Activated CD4-positive, alpha-beta memory T cell treated with anti-CD3 and anti-CD28 coated beads for 36 hours (primary cell): ENCODE measurements around the gene PLEKHA6. TPM values are rescaled to one million over a fixed set of nuclear protein-coding genes. Genes with fewer than 3 reads are reported as not detected.

ENCODE experiments used
- CTCF ChIA-PET: fragments of 350-600 bp; sonication (Branson Sonifier 250); formaldehyde crosslinking; loops from one replicate; lab custom pipeline; 2021; ENCODE audit warnings: antibody characterized with exemption, inconsistent platforms; lab: Charles Lee
- POLR2A ChIA-PET: fragments of 350-600 bp; sonication (Branson Sonifier 250); formaldehyde crosslinking; loops from one replicate; lab custom pipeline; 2021; ENCODE audit warnings: antibody characterized with exemption; lab: Charles Lee
- DNase-seq: peaks from one replicate; pipeline ENCODE4 v3.0.0-alpha.2; 2020
- H3K27ac Mint-ChIP-seq: one replicate; pipeline ENCODE4 v1.8.0; 2021; ENCODE audit warnings: mixed read lengths
- H3K27me3 Mint-ChIP-seq: one replicate; pipeline ENCODE4 v1.8.0; 2021; ENCODE audit warnings: mixed read lengths
- H3K36me3 Mint-ChIP-seq: one replicate; pipeline ENCODE4 v1.8.0; 2021; ENCODE audit warnings: mixed read lengths
- H3K4me1 Mint-ChIP-seq: one replicate; pipeline ENCODE4 v1.8.0; 2021; ENCODE audit warnings: low read depth, mixed read lengths
- H3K4me3 Mint-ChIP-seq: one replicate; pipeline ENCODE4 v1.8.0; 2021; ENCODE audit warnings: mild to moderate bottlenecking, mixed read lengths
- H3K9me3 Mint-ChIP-seq: one replicate; pipeline ENCODE4 v1.8.0; 2021; ENCODE audit warnings: mixed read lengths
- intact Hi-C: fragments of 100-400 bp; cut with micrococcal nuclease; formaldehyde crosslinking; loops from one replicate; pipeline ENCODE4 v1.15.1; 2023
- total RNA-seq, 2 experiments: library from RNA; stranded (reverse); gene quantifications; one replicate each; pipeline ENCODE4 v1.2.3, GENCODE V29; 2021

PLEKHA6 gene
- total RNA-seq, 2 experiments from 2014 or later = 0.52 to 0.80 TPM

DNA sequence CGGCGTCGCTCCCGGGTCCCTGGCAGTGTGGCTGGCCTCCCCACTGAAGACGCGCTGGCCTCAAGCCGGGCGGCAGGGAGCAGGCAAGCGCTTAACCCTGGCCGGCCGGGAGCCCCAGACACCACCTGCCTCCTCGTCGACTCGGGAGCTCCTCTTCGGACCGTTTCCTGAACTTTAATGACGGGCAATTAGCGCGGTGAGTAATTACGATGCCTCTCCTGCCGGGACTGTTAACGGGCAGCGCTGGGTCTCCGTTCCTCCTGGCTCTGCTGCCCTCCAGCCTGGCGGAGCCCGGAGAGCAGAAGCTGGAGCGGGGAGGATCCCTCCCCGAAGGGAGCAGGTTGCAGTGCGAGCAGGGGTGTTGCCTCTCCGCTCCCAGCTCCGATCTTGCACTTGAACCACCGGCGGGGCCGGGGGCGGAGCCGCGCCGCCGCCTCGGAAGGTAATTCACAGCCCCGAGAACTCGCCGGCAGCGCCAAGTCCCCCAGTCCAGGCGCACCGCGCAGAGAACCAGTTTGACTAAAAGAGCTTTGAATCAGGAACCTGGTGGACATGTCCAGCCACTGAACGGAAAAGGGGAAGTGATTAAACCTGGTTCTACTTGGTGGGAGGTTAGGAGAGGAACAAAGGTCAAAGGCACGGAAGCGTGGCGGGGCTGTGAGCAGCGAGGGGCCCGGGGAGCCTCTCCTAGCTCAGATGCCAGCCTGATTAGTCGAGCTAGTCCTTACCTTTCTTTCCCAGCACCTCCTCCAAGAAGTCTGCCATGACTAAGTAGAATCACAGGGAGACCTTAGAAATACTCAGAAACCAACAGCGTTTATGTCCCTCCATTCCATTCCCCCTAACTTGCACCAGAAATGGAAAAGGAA lies 18.3 kb upstream of the PLEKHA6 start:
- no peaks in the 10 kb centered on the region for H3K9me3 Mint-ChIP-seq
- peaks cover 16% of the 10 kb centered on the region for H3K27me3 Mint-ChIP-seq
- POLR2A ChIA-PET = no interaction called here
- H3K4me1 Mint-ChIP-seq = peaks cover 13% of the 10 kb centered on the region
- intact Hi-C loops = loop anchor here (1.0 kb wide), 1 partner anchor 14 kb away; no protein-coding TSS in a partner anchor
- H3K27ac Mint-ChIP-seq = no peak overlapping the region
- peak; percentile 58 for DNase-seq
- H3K4me3 Mint-ChIP-seq = peak overlapping the region; percentile 79
- CTCF ChIA-PET = interaction anchor here (0.7 to 8.0 kb wide), 10 partner anchors 10 to 226 kb away, joined by 3 to 62 read pairs (median 3); partner anchors contain the start of gene ETNK2
- H3K36me3 Mint-ChIP-seq = no peaks in the 10 kb centered on the region

DNA sequence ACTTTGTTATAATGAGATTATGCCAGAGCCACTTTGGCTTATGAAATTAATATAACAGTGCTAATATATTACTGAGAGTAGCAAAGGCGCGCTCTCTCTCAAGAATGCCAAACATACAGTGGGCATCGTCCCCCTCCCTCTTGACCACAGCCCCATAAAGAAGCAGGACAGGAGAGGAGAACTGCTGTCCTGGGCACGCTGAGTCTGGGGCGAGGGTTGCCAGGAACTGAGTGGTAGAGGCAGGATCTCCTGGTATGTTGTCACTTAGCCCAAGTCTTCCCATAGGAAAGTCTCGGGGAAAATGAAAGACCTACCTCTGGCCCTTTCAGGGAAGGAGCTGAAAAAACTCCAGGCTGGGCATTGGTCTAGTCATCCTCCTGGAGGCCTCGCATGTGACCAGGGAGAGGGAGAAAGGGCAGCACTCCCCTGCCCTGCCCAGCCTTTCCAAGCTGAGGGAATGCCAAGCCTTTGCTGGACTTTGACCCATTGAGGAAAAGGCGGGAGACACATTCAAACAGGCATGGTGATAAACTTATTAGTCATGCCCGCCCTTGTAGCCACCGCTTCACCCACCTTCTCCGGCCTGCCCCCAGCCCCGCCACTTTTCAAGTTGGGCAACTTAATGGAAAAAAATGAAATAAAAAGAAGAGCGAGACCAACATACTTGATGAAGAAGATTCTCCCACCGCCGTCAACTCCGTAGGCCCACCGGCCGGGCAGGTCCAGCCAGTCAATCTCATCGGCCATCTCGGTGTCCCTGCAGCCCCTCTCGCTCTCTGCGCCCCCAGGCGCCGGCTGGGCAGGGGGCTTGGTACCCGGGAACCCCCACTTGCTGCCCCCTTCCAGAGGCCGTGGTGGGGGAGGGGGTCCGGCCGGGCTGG lies 17.4 kb upstream of the PLEKHA6 start:
- peaks cover 13% of the 10 kb centered on the region for H3K4me1 Mint-ChIP-seq
- H3K27me3 Mint-ChIP-seq = peaks cover 16% of the 10 kb centered on the region
- POLR2A ChIA-PET = no interaction called here
- DNase-seq = no peak
- intact Hi-C loops = no loop called here
- no peak overlapping the region for H3K27ac Mint-ChIP-seq
- no peaks in the 10 kb centered on the region for H3K36me3 Mint-ChIP-seq
- CTCF ChIA-PET = interaction anchor here (0.8 to 8.0 kb wide), 7 partner anchors 12 to 225 kb away, joined by 3 to 62 read pairs (median 3); partner anchors contain the start of gene ETNK2
- H3K4me3 Mint-ChIP-seq = peak overlapping the region; percentile 57
- no peaks in the 10 kb centered on the region for H3K9me3 Mint-ChIP-seq

DNA sequence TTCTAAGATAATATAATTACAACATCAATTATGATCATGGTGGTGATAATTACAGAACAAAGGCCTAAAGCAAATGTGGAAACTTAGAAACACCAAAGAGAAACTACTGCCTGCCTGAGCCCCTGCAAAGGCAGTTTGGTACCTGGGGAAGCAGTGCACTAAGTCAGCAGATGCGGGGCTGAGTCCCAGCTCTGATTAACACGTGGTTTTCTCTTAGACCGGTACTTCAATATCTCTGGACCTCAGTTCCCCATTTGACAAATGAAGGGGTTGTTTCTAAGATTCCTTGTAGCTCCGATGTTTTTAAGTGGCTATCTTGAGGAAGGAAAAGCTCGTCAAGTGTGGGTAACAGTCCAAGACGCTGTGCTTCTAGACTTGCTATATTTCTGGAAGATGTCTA lies 16.7 kb upstream of the PLEKHA6 start:
- no peaks in the 10 kb centered on the region for H3K9me3 Mint-ChIP-seq
- POLR2A ChIA-PET = no interaction called here
- CTCF ChIA-PET = interaction anchor here (8.0 kb wide), 1 partner anchor 21 kb away, joined by 62 read pairs; no protein-coding TSS in a partner anchor
- no peak for DNase-seq
- intact Hi-C loops = no loop called here
- H3K27ac Mint-ChIP-seq = no peak overlapping the region
- peaks cover 10% of the 10 kb centered on the region for H3K4me1 Mint-ChIP-seq
- H3K27me3 Mint-ChIP-seq = peaks cover 16% of the 10 kb centered on the region
- H3K4me3 Mint-ChIP-seq = no peak overlapping the region
- H3K36me3 Mint-ChIP-seq = no peaks in the 10 kb centered on the region

DNA sequence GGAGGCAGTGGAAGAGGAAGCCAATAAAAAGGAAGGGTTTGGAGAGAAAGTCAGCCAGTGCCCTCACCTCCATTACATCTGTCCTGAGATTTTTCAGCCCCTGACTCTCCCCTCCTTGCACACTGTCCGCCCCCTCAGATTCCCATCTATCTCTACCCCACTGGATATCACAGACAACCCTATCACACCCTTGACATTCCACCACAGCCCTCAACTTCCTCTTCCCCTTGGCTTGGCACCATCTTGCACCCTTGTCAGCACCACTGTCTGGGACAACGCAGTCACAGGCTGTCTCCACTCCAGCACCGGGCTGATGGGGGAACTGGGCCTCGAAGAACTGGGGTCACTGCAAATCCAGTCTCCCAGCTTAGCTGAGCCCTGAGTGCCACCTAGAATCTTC lies 14.2 kb upstream of the PLEKHA6 start:
- peaks cover 14% of the 10 kb centered on the region for H3K27me3 Mint-ChIP-seq
- no peak overlapping the region for H3K4me3 Mint-ChIP-seq
- H3K27ac Mint-ChIP-seq = no peak overlapping the region
- H3K9me3 Mint-ChIP-seq = no peaks in the 10 kb centered on the region
- DNase-seq = no peak
- CTCF ChIA-PET = interaction anchor here (0.8 to 1.0 kb wide), 2 partner anchors 25 to 168 kb away, joined by 3 to 5 read pairs; no protein-coding TSS in a partner anchor
- POLR2A ChIA-PET = no interaction called here
- peaks cover 10% of the 10 kb centered on the region for H3K4me1 Mint-ChIP-seq
- intact Hi-C loops = no loop called here
- no peaks in the 10 kb centered on the region for H3K36me3 Mint-ChIP-seq

DNA sequence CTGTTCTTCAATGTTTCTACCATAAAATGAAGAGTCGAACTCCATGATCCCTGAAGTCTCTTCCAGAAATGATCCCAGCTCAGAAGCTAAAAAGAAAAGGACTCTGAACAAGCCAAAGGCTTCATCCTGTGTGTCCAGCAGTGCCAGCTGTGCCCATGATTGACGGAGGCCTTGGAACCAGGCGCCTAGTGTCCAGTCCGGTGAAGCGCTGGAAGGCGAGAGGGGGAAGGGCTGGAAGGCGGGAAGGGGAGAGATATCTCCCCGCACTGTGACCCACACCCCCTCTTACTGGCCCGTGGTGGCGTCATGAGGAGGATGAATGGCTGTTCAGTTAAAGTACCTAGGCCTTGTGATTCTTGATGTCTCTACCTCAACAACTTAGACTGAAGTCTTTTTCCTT lies 10.4 kb upstream of the PLEKHA6 start:
- Mint-ChIP-seq H3K27ac (no peak overlapping the region), H3K9me3 (no peaks in the 10 kb centered on the region), H3K27me3 (peaks cover 6% of the 10 kb centered on the region), H3K36me3 (no peaks in the 10 kb centered on the region), H3K4me3 (no peak overlapping the region), H3K4me1 (peaks cover 3% of the 10 kb centered on the region)
- CTCF ChIA-PET = interaction anchor here (1.2 to 3.2 kb wide), 2 partner anchors 29 to 111 kb away, joined by 3 to 14 read pairs; no protein-coding TSS in a partner anchor
- POLR2A ChIA-PET = no interaction called here
- no peak for DNase-seq
- intact Hi-C loops = no loop called here

DNA sequence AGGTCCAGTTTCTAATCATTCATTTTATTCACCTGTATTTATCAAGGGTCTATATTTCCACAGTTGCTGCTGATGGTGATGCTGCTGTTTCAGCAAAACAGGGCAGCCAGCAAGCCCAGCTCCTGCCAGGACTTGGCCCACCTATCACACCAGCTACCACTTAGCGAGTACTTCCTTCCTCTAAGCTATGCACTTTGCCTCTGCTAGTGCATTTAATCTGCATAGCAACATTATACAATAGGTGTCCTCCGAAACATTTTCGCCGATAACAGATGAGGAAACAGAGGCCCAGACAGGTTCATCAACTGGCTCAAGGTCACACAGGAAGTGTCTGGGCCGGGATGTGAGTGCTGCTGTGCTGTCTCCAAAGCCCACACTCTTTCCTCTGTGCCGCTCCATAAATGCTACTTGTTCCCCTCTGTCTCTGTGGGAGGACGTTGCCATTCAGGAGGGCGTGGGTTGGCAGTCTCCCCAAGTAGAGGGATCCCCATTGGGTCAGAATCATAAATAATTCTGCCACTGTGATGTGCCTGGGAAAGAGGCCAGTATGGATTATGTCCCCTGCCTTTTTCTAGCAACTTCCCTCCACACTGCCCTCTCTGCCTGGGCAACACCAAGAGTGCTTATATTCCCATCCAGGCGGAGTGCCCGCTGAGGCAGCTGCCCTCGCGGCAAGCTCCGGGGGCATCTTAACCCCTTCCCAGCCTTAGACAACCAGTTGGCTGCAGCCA lies 9.4 kb upstream of the PLEKHA6 start:
- no peaks in the 10 kb centered on the region for H3K9me3 Mint-ChIP-seq
- DNase-seq = no peak
- no peak overlapping the region for H3K4me3 Mint-ChIP-seq
- intact Hi-C loops = no loop called here
- ChIA-PET POLR2A (no interaction called here), CTCF (interaction anchor here (1.2 to 3.2 kb wide), 4 partner anchors 30 to 207 kb away, joined by 3 to 14 read pairs (median 4); no protein-coding TSS in a partner anchor)
- no peak overlapping the region for H3K27ac Mint-ChIP-seq
- H3K36me3 Mint-ChIP-seq = no peaks in the 10 kb centered on the region
- H3K27me3 Mint-ChIP-seq = peaks cover 6% of the 10 kb centered on the region
- peaks cover 13% of the 10 kb centered on the region for H3K4me1 Mint-ChIP-seq

DNA sequence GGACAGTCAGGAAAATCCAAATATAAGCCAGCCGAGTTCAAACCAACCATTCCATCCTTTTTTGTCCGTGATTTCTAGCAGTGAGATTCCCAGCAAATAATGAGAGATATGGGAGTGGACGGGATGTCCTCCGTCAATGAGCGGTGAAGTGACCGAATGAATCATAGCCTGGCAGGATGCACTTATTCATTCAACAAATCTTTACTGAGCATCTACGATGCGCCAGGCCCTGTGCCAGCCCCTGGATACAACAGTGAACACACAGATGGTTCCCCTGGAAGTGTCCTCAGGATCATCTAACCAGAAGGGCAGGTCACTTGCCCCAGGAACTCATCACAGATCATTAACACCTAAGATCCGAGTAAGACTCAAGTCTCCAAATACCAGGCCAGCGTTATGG lies 8.2 kb upstream of the PLEKHA6 start:
- ChIA-PET CTCF (interaction anchor here (1.3 to 1.8 kb wide), 2 partner anchors 31 to 205 kb away, joined by 4 to 5 read pairs; no protein-coding TSS in a partner anchor), POLR2A (no interaction called here)
- peaks cover 22% of the 10 kb centered on the region for H3K4me1 Mint-ChIP-seq
- intact Hi-C loops = no loop called here
- H3K27me3 Mint-ChIP-seq = peaks cover 6% of the 10 kb centered on the region
- DNase-seq = no peak
- H3K4me3 Mint-ChIP-seq = no peak overlapping the region
- H3K36me3 Mint-ChIP-seq = no peaks in the 10 kb centered on the region
- H3K9me3 Mint-ChIP-seq = no peaks in the 10 kb centered on the region
- H3K27ac Mint-ChIP-seq = no peak overlapping the region

DNA sequence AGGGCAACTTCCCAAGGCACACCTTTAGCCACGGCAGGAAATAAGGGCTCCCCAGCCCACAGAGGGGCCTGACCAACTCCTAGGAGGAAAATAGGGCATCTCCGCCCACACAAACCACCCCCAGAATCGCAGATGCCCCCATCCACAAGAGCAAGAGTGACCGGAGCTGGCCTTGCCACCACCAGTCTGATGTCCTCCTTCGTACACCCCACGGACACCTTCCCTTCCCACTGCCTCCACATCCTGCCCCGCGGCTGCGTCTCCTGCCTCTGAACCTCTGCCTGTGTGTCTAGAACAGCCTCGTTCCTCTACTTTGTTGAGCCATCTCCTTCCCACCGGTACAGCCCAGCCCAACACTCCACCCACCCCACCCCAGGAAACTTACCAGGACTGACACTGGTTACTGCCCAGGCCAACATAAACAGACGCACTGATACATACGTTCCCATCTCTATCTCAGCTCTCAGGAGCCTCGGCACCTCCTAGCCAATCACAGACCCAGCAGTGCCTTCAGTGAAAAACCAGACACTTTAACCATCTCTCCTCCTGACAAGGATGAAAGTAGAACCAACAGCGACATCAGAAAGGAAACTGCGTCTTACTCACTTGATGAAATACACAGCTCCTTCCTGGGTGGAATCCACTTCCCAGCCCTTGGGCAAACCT lies 7.6 kb upstream of the PLEKHA6 start:
- Mint-ChIP-seq H3K4me1 (peaks cover 26% of the 10 kb centered on the region), H3K9me3 (no peaks in the 10 kb centered on the region), H3K36me3 (no peaks in the 10 kb centered on the region), H3K4me3 (no peak overlapping the region), H3K27me3 (peaks cover 6% of the 10 kb centered on the region), H3K27ac (no peak overlapping the region)
- DNase-seq = no peak
- ChIA-PET POLR2A (no interaction called here), CTCF (interaction anchor here (1.0 to 1.8 kb wide), 5 partner anchors 11 to 205 kb away, joined by 3 to 5 read pairs (median 4); no protein-coding TSS in a partner anchor)
- intact Hi-C loops = no loop called here

DNA sequence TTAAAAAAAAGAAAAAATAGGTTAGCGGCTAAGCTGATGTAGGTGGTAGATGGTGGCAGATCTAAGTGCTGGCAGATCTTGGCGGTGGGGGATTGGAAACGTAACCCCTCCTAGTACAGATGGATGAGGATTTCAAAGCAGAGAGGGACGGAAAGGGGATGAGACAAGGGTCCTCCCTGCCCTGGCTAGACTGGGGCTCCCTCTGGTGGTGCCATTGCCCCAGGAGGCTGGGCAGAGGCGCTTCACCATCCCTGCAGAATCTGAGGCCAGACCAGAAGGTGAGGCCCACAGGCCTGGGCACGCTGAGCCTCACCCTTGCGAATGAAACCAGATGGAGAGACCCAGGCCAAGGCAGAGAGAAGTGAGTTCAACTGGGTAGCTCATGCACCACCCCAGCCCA lies 7.0 kb upstream of the PLEKHA6 start:
- no peaks in the 10 kb centered on the region for H3K36me3 Mint-ChIP-seq
- H3K4me3 Mint-ChIP-seq = no peak overlapping the region
- H3K9me3 Mint-ChIP-seq = no peaks in the 10 kb centered on the region
- DNase-seq = peak; percentile 39
- CTCF ChIA-PET = interaction anchor here (1.0 to 1.8 kb wide), 4 partner anchors 12 to 203 kb away, joined by 3 to 5 read pairs (median 4); no protein-coding TSS in a partner anchor
- intact Hi-C loops = no loop called here
- peaks cover 6% of the 10 kb centered on the region for H3K27me3 Mint-ChIP-seq
- H3K27ac Mint-ChIP-seq = no peak overlapping the region
- POLR2A ChIA-PET = no interaction called here
- peaks cover 26% of the 10 kb centered on the region for H3K4me1 Mint-ChIP-seq

DNA sequence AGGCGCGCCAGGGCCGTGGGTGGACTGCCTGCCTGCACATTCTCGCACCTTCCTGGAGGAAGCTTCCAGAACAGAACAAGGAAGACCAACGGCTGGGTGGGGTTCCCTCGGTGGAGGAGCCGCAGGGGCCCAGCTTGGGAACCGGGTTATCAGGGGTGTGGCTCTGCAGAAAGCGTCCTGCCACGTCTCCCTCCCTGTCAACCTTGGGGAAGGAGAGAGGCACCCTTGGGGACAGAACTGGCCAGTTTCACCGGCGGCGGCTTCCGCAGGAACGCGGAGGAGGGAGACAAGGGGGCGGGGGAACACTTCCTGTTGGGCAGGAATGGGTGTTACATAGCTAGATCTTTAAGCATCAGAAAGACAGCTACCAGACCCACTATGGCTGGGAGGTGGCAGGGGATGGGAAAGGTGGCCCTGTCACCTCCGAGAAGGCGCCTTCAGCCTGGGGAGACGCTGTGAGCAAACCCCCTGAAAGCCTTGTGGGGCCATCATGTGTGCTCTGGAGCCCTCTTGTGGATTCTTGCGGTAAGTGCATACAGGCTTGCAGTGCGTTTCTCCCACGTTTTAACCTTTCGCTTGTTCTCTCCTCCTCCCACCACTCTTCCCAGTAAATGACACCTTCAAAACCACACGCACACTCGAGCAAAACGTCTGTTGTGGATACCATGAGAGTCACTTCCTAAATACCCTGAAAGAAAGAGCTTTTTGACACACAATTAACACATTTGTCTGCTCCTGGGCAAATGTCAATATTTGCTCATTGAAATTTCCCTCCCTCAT lies 3.8 kb upstream of the PLEKHA6 start:
- no peaks in the 10 kb centered on the region for H3K36me3 Mint-ChIP-seq
- ChIA-PET POLR2A (no interaction called here), CTCF (interaction anchor here (0.6 to 6.6 kb wide), 53 partner anchors 9 to 593 kb away, joined by 3 to 90 read pairs (median 5); partner anchors contain the start of genes GOLT1A and REN)
- H3K4me1 Mint-ChIP-seq = peaks cover 26% of the 10 kb centered on the region
- peak overlapping the region; percentile 59 for H3K27ac Mint-ChIP-seq
- DNase-seq = peak; percentile 88
- H3K27me3 Mint-ChIP-seq = peaks cover 9% of the 10 kb centered on the region
- intact Hi-C loops = loop anchor here (1.0 to 5.0 kb wide), 8 partner anchors 15 to 502 kb away; partner anchors contain the start of gene SNRPE
- peak overlapping the region; percentile 30 for H3K4me3 Mint-ChIP-seq
- no peaks in the 10 kb centered on the region for H3K9me3 Mint-ChIP-seq
